Measurements from ENCODE around the gene SWSAP1.

DNA sequence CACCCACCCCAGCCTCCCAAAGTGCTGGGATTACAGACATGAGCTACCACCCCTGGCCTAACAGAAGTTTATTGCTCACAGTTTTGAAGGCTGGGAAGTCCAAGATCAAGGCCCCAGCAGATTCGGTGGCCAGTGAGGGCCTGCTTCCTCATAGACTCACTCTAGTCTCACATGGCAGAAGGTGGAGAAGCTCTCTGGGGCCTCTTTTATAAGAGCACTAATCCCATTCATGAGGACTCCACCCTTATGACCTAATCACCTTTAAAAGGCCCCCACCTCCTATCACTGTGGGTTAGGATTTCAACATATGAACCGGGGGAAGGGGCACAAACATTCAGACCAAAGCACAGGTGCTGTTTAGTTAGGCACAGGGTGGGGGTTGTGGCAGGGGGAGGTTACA lies 6.9 kb upstream of the SWSAP1 start:
- TF ChIP-seq, protein P1, sequence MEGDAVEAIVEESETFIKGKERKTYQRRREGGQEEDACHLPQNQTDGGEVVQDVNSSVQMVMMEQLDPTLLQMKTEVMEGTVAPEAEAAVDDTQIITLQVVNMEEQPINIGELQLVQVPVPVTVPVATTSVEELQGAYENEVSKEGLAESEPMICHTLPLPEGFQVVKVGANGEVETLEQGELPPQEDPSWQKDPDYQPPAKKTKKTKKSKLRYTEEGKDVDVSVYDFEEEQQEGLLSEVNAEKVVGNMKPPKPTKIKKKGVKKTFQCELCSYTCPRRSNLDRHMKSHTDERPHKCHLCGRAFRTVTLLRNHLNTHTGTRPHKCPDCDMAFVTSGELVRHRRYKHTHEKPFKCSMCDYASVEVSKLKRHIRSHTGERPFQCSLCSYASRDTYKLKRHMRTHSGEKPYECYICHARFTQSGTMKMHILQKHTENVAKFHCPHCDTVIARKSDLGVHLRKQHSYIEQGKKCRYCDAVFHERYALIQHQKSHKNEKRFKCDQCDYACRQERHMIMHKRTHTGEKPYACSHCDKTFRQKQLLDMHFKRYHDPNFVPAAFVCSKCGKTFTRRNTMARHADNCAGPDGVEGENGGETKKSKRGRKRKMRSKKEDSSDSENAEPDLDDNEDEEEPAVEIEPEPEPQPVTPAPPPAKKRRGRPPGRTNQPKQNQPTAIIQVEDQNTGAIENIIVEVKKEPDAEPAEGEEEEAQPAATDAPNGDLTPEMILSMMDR (IDR thresholded peaks at IDR 0.05; ENCODE audit: insufficient read depth, low read depth, low read length) = no peak
- TF ChIP-seq EZH2 (IDR thresholded peaks at IDR 0.05; ENCODE audit: insufficient read depth, low read length) = no peak

Data from astrocyte (in vitro differentiated cells and primary cell).